GM18502 (cell line): Measurements from ENCODE around the gene TRPV4.

Experiments used
- ATAC-seq: cut with Tn5 transposase; IDR thresholded peaks from one replicate; pipeline ENCODE4 v1.9.1; 2021; ENCODE audit warnings: mild to moderate bottlenecking; ENCODE audit not compliant: unreplicated experiment, poor library complexity

The TRPV4 gene

GRCh38 chr12:109830267-109830666, 2.9 kb downstream of the TRPV4 start:
- ATAC-seq: no peak

- no peak for ATAC-seq
Measured at GRCh38 chr12:109829667-109830066, 3.5 kb downstream of the TRPV4 start.

GRCh38 chr12:109828754-109829511, 4.3 kb downstream of the TRPV4 start:
- ATAC-seq: no peak

- ATAC-seq: no peak
Measured at GRCh38 chr12:109827566-109828550, 5.3 kb downstream of the TRPV4 start.

- ATAC-seq: no peak
Measured at GRCh38 chr12:109827080-109827479, 6.1 kb downstream of the TRPV4 start.

- no peak for ATAC-seq
Measured at GRCh38 chr12:109824731-109825130, 8.5 kb downstream of the TRPV4 start.

GRCh38 chr12:109822951-109823411, 10.2 kb downstream of the TRPV4 start:
- no peak for ATAC-seq

GRCh38 chr12:109822416-109822815, 10.8 kb downstream of the TRPV4 start:
- ATAC-seq: no peak

- ATAC-seq: no peak
Measured at GRCh38 chr12:109821968-109822367, 11.2 kb downstream of the TRPV4 start.

GRCh38 chr12:109820816-109821381, 12.3 kb downstream of the TRPV4 start:
- ATAC-seq: no peak

- no peak for ATAC-seq
Measured at GRCh38 chr12:109818905-109819500, 14.2 kb downstream of the TRPV4 start.

GRCh38 chr12:109818253-109818652, 14.9 kb downstream of the TRPV4 start:
- no peak for ATAC-seq

- no peak for ATAC-seq
Measured at GRCh38 chr12:109817627-109818231, 15.5 kb downstream of the TRPV4 start.

GRCh38 chr12:109816870-109817269, 16.3 kb downstream of the TRPV4 start:
- no peak for ATAC-seq

GRCh38 chr12:109815757-109816617, 17.2 kb downstream of the TRPV4 start:
- ATAC-seq: no peak

- ATAC-seq: no peak
Measured at GRCh38 chr12:109815225-109815624, 18.0 kb downstream of the TRPV4 start.

GRCh38 chr12:109814600-109815150, 18.5 kb downstream of the TRPV4 start:
- ATAC-seq: no peak

- ATAC-seq: no peak
Measured at GRCh38 chr12:109813810-109814416, 19.3 kb downstream of the TRPV4 start.
